GM19395 (cell line): ENCODE data around the gene WFDC5.
"Not testable (repeated sequence)": the region's sequence is repeated elsewhere in the genome, so short reads cannot be mapped to it uniquely, and the experiment has no call there.

Experiments
- ATAC-seq: cut with Tn5 transposase; IDR thresholded peaks from one replicate; pipeline ENCODE4 v1.9.1; 2021; ENCODE audit warnings: mild to moderate bottlenecking, moderate library complexity; ENCODE audit not compliant: unreplicated experiment

The WFDC5 gene

GRCh38 chr20:45090481-45090880, 24.5 kb downstream of the WFDC5 start:
- ATAC-seq, result no peak

GRCh38 chr20:45088247-45088646, 26.7 kb downstream of the WFDC5 start:
- no peak for ATAC-seq

DNA sequence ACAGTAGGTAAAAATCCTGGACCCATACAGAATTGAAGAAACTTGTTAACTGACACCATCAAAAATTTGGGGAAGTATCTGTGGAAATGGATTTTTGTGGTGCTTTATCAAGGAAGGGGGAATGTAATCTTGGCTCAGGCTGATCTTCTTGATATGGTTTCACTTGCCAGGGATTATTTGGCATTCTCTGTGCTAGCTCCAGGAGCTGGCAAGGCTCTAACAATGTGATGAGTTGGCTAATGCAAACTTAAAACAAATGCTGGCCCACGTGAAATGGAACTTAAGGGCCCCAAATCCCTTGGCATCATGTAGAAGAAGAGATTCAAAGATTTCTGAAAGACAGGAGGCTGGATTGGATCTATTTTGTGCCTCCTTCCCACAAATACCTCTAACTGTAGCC, 27.2 kb downstream of the WFDC5 start:
- no peak for ATAC-seq

GRCh38 chr20:45087097-45087790, 27.7 kb downstream of the WFDC5 start:
- no peak for ATAC-seq

DNA sequence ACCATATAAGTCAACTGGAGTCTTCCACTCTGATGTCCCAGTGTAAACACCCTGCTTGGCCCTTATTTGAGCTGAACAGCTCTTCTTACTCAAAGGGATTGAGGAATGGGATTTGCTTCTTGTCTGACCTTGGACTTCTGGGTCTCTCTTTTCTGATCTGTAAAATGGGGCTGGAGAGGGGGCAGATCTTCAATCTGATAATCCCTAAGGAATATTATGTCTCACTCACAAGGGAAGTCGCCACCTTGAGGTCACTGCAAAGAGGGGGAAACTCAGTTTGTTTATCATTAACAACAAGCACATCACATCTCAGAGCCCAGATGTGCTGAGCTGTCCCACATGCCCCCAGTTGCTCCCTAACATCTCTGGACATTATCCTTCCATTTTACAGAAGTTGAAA, 29.1 kb downstream of the WFDC5 start:
- no peak for ATAC-seq

DNA sequence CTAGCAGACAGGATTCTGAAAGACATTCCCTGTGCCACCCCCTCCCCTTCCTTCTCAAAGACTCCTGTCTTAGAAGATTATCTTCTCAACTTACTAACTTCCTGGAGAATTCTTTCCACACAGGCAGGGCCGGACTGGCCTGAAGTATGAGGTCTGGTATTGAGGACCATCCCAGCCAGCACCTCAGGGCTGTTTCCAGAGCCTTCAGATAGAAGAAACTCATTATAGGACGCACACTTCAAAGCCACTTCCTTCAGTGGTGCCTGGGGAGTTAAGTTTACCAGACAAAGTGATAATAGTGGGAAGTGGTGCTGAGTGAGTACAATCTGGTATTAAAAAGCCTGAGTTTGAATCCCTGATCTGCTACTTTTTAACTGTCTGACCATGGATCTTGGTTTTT, 29.7 kb downstream of the WFDC5 start:
- no peak for ATAC-seq

DNA sequence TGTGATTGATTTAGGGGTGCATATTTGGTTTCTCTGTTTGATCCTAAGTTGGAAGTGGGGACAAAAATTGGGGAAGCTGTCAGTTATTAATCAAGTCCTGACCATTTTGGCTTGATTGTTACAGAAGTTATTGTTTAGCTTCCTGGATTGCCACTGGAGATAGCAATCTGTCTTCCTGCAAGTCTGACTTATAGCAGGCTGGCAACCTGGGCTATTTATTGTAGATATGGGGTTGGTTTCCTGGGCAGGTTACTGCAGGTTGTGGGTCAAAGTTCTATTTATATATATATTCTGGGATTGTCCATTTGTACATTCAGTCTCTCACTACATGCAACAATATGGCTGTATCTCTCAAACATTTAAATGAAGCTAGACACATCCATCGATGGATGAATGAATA, 31.8 kb downstream of the WFDC5 start:
- ATAC-seq, result no peak

DNA sequence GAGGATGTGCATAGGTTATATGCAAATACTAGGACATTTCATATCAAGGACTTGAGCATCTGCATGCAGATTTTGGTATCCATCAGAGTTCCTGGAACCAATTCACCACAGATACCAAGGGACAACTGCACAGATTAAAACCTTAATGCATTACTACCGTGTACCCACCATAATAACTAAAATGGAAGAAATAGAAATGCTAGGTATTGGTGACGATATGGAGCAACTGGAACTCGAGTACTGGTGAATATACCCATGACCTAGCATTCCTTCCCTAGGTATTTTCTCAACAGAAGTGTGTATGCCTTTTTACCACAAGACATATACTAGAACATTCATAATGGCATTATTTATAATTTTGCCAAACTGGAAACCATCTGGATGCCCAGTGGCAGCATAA, 32.5 kb downstream of the WFDC5 start:
- ATAC-seq, result no peak

DNA sequence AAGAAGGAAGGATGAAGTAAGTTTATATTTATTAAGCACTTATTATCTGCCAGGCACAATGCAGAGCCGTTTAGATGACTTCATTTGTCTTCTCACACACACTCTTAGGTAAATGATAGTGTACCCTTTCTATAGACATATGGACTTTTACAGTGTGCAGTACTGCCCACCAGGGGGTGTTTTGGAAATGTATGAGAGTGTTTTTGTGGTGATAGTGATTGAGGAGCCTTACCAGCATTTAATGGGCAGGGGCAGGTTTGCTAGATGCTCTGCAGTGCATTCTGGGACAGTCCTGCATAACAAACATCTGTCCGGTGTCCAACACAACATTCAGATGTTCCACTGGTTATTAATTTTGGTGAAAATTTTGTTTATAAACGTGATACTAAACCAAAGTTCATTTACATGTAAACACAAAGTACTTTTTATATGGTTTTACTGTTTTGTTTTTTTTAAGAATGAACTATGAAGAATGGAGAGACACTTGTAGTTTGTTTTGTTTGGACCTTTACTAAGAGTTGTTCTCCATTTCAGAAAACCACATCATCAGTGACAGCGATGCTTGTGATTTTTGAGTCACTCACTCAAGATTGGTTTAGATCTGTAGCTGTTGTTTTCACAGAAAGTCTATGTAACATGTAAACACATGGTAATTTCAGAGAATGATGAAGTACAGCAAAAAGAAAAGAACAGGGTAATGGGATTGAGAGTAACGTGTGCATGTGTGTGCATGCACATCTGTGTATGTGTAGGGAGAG, 33.9 kb downstream of the WFDC5 start:
- ATAC-seq, result no peak

- no peak for ATAC-seq
These were observed 37.4 kb downstream of the WFDC5 start for GRCh38 chr20:45077559-45077958.

GRCh38 chr20:45073221-45073620, 41.8 kb downstream of the WFDC5 start:
- ATAC-seq, result no peak

GRCh38 chr20:45072066-45072465, 42.9 kb downstream of the WFDC5 start:
- no peak for ATAC-seq

- no peak for ATAC-seq
These were observed 43.9 kb downstream of the WFDC5 start for GRCh38 chr20:45070932-45071632.

- ATAC-seq, result no peak
These were observed 45.7 kb downstream of the WFDC5 start for GRCh38 chr20:45069261-45069660.

GRCh38 chr20:45067558-45067957, 47.4 kb downstream of the WFDC5 start:
- ATAC-seq, result no peak

DNA sequence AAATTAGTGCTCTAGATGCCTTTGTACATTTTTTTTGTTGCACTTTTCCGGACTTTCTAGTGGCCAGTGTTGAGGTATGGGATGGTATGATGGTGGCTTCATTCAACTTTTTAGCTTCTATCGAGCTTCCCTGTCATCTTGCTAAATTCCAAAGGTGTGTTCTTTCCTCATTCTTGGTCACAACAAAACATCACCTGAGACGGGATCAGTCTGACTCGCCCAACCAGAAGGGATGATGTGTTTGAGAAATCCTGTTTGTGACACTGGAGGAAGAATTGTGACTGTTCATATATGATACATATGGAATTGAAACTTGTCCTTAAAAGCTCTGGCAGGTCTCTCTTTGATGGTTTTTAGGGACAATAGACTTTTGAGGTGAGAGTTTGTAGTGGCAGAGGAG, 47.9 kb downstream of the WFDC5 start:
- no peak for ATAC-seq

- ATAC-seq, result no peak
These were observed 48.6 kb downstream of the WFDC5 start for GRCh38 chr20:45066372-45066771.

GRCh38 chr20:45064812-45065211, 50.2 kb downstream of the WFDC5 start:
- ATAC-seq, result no peak

GRCh38 chr20:45063107-45063506, 51.9 kb downstream of the WFDC5 start:
- not testable (repeated sequence) for ATAC-seq

DNA sequence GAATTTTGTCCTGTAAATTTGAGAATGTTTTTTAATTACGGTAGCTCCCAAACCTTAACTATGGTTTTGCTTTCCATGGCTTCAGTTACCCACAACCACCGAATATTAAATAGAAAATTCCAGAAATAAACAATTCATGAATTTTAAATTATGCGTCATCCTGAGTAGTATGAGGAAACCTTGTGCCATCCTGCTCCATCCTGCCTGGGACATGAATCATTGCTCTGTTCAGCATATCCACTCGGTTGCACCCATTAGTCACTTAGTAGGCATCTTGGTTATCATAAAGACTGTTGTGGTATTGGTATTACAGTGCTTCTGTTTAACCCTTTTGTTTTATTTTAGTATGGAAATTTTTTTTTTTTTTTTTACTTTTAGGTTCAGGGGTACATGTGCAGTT, 53.7 kb downstream of the WFDC5 start:
- no peak for ATAC-seq

DNA sequence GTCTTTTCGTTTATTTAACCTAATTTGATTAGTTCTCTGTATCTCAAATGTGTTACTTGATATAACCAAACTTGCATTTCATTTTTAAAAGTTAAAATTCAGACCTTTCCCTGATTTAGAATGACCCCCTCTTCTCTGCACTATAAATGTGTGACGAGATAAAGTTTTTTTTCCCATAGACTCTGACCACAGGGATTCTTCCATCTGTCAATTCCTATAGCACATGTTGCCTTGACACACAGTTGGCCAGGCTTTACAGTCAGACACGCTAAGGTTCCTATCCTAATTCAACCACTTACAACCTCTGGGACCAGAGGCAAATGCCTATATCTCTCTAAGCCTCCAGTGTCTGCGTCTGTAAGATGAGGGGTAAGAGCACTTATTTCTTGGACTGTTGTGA, 54.7 kb downstream of the WFDC5 start:
- no peak for ATAC-seq
